NB4 (cell line): ENCODE data around the gene BRSK2.

Experiments
- CTCF ChIP-seq: IDR thresholded peaks from one replicate; pipeline ENCODE4 v1.5.1; 2012; ENCODE audit warnings: low read depth, low read length
- MAX ChIP-seq: IDR thresholded peaks from 2 replicates; pipeline ENCODE4 v1.6.1; 2011; ENCODE audit warnings: low read depth, low read length
- MYC ChIP-seq: IDR thresholded peaks from 2 replicates; pipeline ENCODE4 v1.6.1; 2011; ENCODE audit warnings: low read depth, low read length
- POLR2A ChIP-seq: IDR thresholded peaks from 2 replicates; pipeline ENCODE4 v1.6.1; 2011; ENCODE audit warnings: mild to moderate bottlenecking; ENCODE audit not compliant: insufficient read length; ENCODE audit errors: extremely low read depth

- TF ChIP-seq MAX (no peak), POLR2A (no peak), CTCF (no peak), MYC (no peak)
Observed at GRCh38 chr11:1463056-1463455, 73.3 kb downstream of the BRSK2 start.
